WERI-Rb-1 (cell line): ENCODE data around the gene ZHX3.

Experiments used
- DNase-seq: peaks from one replicate; pipeline ENCODE4 v3.0.0-alpha.2; 2020
- H3K27ac ChIP-seq: fragments of 250-450 bp; sonication (Bioruptor Pico); 2 replicates; pipeline ENCODE4 v1.5.1; 2020; ENCODE audit warnings: mild to moderate bottlenecking, moderate library complexity
- H3K27me3 ChIP-seq: fragments of 250-450 bp; sonication (Bioruptor Pico); 2 replicates; pipeline ENCODE4 v1.5.1; 2021; ENCODE audit warnings: mild to moderate bottlenecking, low read depth, moderate library complexity; ENCODE audit not compliant: insufficient read depth, severe bottlenecking
- H3K36me3 ChIP-seq: fragments of 250-450 bp; sonication (Bioruptor Pico); 2 replicates; pipeline ENCODE4 v1.5.1; 2020; ENCODE audit warnings: mild to moderate bottlenecking, moderate library complexity
- H3K4me3 ChIP-seq: 2 replicates; pipeline ENCODE4 v1.5.1; 2011; ENCODE audit warnings: low read depth, mild to moderate bottlenecking, control low read depth, low read length
- H3K9me3 ChIP-seq: fragments of 250-450 bp; sonication (Bioruptor Pico); 2 replicates; pipeline ENCODE4 v1.5.1; 2021; ENCODE audit warnings: mild to moderate bottlenecking, moderate library complexity; ENCODE audit not compliant: severe bottlenecking
- TF ChIP-seq, protein P1 (sequence below): IDR thresholded peaks from 2 replicates; pipeline ENCODE4 v1.5.1; 2011; ENCODE audit warnings: low read depth, mild to moderate bottlenecking, control low read depth, inconsistent platforms, low read length

The ZHX3 gene

DNA sequence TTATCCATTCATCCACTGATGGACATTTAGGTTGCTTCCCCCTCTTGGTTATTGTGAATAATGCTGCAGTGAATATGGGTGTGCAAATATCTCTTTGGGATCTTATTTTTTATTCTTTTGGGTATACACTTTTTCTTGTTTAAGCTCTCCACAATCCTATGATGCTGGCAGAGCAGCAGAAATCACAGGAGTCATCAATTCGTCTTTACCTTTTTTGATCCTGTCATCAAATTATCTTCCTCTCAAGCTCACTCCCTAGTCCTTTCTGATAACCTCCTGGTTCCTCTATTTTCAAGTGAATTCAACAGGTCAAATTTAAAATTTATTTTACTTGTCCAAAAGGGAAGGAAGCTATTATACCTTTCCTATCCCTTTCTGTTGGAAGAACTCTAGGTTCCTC lies 91.1 kb downstream of the ZHX3 start:
- Histone ChIP-seq H3K27ac (no peak overlapping the region), H3K4me3 (no peak overlapping the region), H3K36me3 (no peaks in the 10 kb centered on the region), H3K9me3 (no peaks in the 10 kb centered on the region), H3K27me3 (no peaks in the 10 kb centered on the region)
- TF ChIP-seq, protein P1, sequence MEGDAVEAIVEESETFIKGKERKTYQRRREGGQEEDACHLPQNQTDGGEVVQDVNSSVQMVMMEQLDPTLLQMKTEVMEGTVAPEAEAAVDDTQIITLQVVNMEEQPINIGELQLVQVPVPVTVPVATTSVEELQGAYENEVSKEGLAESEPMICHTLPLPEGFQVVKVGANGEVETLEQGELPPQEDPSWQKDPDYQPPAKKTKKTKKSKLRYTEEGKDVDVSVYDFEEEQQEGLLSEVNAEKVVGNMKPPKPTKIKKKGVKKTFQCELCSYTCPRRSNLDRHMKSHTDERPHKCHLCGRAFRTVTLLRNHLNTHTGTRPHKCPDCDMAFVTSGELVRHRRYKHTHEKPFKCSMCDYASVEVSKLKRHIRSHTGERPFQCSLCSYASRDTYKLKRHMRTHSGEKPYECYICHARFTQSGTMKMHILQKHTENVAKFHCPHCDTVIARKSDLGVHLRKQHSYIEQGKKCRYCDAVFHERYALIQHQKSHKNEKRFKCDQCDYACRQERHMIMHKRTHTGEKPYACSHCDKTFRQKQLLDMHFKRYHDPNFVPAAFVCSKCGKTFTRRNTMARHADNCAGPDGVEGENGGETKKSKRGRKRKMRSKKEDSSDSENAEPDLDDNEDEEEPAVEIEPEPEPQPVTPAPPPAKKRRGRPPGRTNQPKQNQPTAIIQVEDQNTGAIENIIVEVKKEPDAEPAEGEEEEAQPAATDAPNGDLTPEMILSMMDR, result no peak
- DNase-seq, result no peak

DNA sequence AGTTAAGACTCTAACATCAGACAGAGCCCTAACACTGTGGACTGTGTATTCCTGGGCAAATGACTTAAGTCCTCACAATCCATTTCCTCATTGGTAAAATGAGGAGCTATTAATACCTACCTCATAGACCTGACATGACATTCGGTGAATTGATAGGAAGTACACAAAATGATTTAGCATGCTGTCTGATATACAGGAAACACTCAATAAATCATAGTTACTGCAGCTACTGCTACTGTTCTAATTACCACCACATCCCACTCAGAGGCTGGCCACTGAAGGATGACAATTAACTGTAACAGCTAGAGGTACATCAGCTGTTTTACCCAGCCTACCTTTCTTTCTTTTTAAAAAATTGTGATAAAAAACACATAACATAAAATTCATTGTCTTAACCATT lies 92.4 kb downstream of the ZHX3 start:
- H3K36me3 ChIP-seq, result no peaks in the 10 kb centered on the region
- TF ChIP-seq, protein P1, result no peak
- H3K27ac ChIP-seq, result no peak overlapping the region
- no peak overlapping the region for H3K4me3 ChIP-seq
- no peak for DNase-seq
- H3K9me3 ChIP-seq, result no peaks in the 10 kb centered on the region
- no peaks in the 10 kb centered on the region for H3K27me3 ChIP-seq

DNA sequence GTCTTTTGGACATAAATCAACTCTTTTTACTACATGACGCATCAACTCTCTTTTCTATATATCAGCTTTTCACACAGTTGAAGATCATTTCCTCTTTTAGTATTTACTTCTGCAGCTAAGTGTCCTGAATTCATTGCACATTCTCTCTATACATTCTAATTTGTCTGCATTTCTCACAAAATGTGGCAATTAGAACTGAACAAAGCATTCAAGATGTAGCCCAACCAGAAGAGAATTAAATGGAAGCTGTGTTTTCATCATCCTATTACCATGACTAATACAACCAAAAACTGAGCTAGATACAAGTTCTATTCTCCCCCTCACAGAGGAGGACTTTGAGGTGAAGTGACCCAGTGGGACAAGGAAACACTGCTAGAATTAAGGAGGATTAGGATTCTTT lies 93.2 kb downstream of the ZHX3 start:
- H3K4me3 ChIP-seq, result no peak overlapping the region
- no peak overlapping the region for H3K27ac ChIP-seq
- DNase-seq, result no peak
- no peaks in the 10 kb centered on the region for H3K27me3 ChIP-seq
- TF ChIP-seq, protein P1, result no peak
- H3K9me3 ChIP-seq, result no peaks in the 10 kb centered on the region
- no peaks in the 10 kb centered on the region for H3K36me3 ChIP-seq

DNA sequence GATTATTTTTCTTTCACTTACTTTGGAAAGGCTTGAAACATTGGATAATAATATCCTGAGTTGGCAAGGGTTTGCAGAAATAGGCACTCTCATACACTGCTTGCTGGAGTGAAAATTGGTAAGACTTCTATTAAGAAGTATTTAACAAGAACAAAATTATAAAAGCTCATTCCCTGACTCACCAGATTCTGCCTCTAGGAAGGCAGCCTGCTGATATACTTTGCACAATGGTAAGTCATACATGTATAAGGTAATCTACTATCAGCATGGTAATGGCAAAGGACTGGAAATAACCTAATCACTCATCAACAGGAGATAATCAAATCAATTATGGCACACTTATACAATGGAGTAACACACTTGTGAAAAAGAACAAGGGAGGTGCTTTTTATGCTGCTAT lies 94.4 kb downstream of the ZHX3 start:
- TF ChIP-seq, protein P1, result no peak
- DNase-seq, result no peak

DNA sequence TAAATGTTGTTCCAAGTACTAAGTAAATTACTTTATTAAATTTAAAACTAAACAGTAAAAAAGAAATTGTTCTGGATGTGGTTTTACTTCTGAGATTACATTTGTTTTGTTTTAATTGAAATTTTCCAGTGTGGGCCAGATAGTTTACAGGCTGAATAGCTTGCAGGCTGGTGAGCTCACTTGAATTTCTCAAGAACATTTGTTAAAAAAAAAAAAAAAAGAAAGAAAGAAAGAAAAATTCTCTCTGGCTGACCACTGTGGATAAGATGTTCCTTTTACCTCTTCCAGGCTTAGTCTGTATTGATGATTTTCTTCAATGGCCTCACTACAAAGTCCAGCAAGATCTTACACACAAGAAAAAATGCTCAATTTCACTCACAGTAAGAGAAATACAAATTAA lies 94.8 kb downstream of the ZHX3 start:
- H3K36me3 ChIP-seq, result no peaks in the 10 kb centered on the region
- DNase-seq, result no peak
- no peaks in the 10 kb centered on the region for H3K27me3 ChIP-seq
- H3K4me3 ChIP-seq, result no peak overlapping the region
- H3K27ac ChIP-seq, result no peak overlapping the region
- no peaks in the 10 kb centered on the region for H3K9me3 ChIP-seq
- TF ChIP-seq, protein P1, result no peak

More for the DNA sequence above, 94.4 kb downstream of the ZHX3 start:
- Histone ChIP-seq H3K27me3 (no peaks in the 10 kb centered on the region), H3K27ac (no peak overlapping the region), H3K9me3 (no peaks in the 10 kb centered on the region), H3K36me3 (no peaks in the 10 kb centered on the region), H3K4me3 (no peak overlapping the region)

DNA sequence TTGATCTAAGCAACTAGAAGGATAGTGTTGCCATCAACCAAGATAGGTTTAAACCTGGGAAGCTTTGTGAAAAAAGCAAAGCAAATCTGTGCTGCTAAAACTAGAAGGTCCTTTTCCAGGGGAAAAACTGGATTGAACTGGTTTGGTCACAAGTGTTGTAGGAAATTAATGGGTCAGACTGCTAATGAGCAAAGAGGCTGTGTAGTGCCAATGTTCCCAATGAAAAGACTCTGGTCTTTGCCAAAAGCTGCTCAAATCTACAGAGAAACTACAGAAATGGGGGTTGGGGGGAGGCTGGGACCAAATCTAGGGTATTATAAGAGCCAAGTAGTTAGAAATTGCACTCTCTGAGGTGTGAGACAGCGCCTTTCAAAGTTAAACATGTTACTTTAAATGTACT lies 95.2 kb downstream of the ZHX3 start:
- no peak overlapping the region for H3K27ac ChIP-seq
- H3K4me3 ChIP-seq, result no peak overlapping the region
- no peaks in the 10 kb centered on the region for H3K36me3 ChIP-seq
- no peak for DNase-seq
- H3K9me3 ChIP-seq, result no peaks in the 10 kb centered on the region
- no peaks in the 10 kb centered on the region for H3K27me3 ChIP-seq
- TF ChIP-seq, protein P1, result no peak
